Measurements from ENCODE around the gene MYOCOS.

The MYOCOS gene

GRCh38 chr1:171663854-171664575 is 42.0 kb downstream of the MYOCOS start:
- DNase-seq, result no peak

DNA sequence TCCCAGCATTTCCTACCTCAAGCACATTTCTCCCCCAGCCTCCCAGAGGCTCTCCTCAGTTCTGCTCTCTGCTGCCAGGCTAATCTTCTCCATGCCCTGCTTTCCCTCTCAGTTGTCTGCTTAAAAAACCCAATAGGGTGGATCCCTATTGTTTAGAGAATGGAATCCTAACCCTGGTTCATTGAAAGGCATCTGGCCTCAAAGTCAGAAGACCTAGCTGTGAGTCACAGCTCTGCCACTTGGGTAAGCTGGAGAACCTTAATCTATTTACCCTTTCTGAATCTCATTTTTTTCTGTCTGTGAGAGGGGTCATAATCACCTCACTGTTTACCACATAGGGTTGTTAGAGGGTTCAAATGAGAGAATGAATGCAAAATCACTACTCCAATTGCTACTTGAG is 42.9 kb downstream of the MYOCOS start:
- no peak for DNase-seq

GRCh38 chr1:171666114-171666769 is 44.2 kb downstream of the MYOCOS start:
- no peak for DNase-seq

DNA sequence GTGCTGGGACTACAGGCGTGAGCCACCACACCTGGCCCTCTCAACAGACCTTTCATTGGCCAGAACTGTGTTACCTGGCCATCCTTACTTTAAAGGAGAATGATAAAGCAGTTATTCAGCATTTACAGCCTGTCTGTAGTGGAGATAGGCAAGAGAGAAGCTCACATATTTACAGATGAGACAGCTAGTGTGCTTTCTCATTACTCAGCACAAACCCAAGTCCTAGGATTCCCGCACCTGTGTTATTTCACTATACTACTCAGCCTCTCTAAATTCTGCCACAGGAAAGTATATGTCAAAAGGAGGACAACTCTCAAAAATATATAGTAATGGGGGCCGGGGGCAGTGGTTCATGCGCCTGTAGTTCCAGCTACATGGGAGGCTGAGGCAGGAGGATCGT is 46.3 kb downstream of the MYOCOS start:
- DNase-seq, result no peak

- DNase-seq, result no peak
Measured at GRCh38 chr1:171670739-171671138, 48.7 kb downstream of the MYOCOS start.

- DNase-seq, result no peak
Measured at GRCh38 chr1:171674431-171675405, 52.7 kb downstream of the MYOCOS start.
